Pulmonary artery endothelial cell (primary cell): Measurements from ENCODE around the gene NELFB. TPM values are rescaled to one million over a fixed set of nuclear protein-coding genes. Genes with fewer than 3 reads are reported as not detected.

ENCODE experiments used
- DNase-seq: peaks from one replicate; pipeline ENCODE4 v3.0.0-alpha.2; 2011; ENCODE audit warnings: low read depth, low spot score
- total RNA-seq: library from RNA; depleted of rRNA; stranded (reverse); fragments of >200 nt; gene quantifications from 2 replicates; pipeline ENCODE4 v1.2.3, GENCODE V29; 2014

NELFB gene
- total RNA-seq, 1 donor from 2014 or later: 78.1 TPM

GRCh38 chr9:137280474-137281344 lies 25.6 kb downstream of the NELFB start:
- no peak for DNase-seq

- no peak for DNase-seq
Observed at GRCh38 chr9:137281345-137282116, 26.4 kb downstream of the NELFB start.

- no peak for DNase-seq
Observed at GRCh38 chr9:137286975-137287383, 31.9 kb downstream of the NELFB start.

- DNase-seq: no peak
Observed at GRCh38 chr9:137293094-137293481, 38.0 kb downstream of the NELFB start.

GRCh38 chr9:137293482-137294090 lies 38.5 kb downstream of the NELFB start:
- DNase-seq: no peak

GRCh38 chr9:137294091-137294680 lies 39.1 kb downstream of the NELFB start:
- no peak for DNase-seq

GRCh38 chr9:137294681-137295237 lies 39.6 kb downstream of the NELFB start:
- no peak for DNase-seq

- no peak for DNase-seq
Observed at GRCh38 chr9:137295238-137295811, 40.2 kb downstream of the NELFB start.

- DNase-seq: no peak
Observed at GRCh38 chr9:137295849-137296669, 40.9 kb downstream of the NELFB start.

GRCh38 chr9:137296670-137297664 lies 41.8 kb downstream of the NELFB start:
- no peak for DNase-seq

GRCh38 chr9:137297966-137298365 lies 42.8 kb downstream of the NELFB start:
- DNase-seq: no peak

GRCh38 chr9:137298401-137299202 lies 43.5 kb downstream of the NELFB start:
- DNase-seq: no peak

GRCh38 chr9:137299203-137299565 lies 44.1 kb downstream of the NELFB start:
- DNase-seq: no peak

- DNase-seq: no peak
Observed at GRCh38 chr9:137299938-137300337, 44.8 kb downstream of the NELFB start.

- no peak for DNase-seq
Observed at GRCh38 chr9:137300567-137301080, 45.5 kb downstream of the NELFB start.

- DNase-seq: no peak
Observed at GRCh38 chr9:137301081-137301947, 46.2 kb downstream of the NELFB start.

GRCh38 chr9:137302118-137302448 lies 47.0 kb downstream of the NELFB start, which contains the start of gene NRARP:
Gene NRARP (minus strand): TSS chr9:137302271. CDS start chr9:137301928, 343 bp downstream.
- DNase-seq: no peak
